WERI-Rb-1 (cell line): ENCODE results near the gene CCDC106.

ENCODE experiments used
- DNase-seq: peaks from one replicate; pipeline ENCODE4 v3.0.0-alpha.2; 2020
- H3K27ac ChIP-seq: fragments of 250-450 bp; sonication (Bioruptor Pico); 2 replicates; pipeline ENCODE4 v1.5.1; 2020; ENCODE audit warnings: mild to moderate bottlenecking, moderate library complexity
- H3K27me3 ChIP-seq: fragments of 250-450 bp; sonication (Bioruptor Pico); 2 replicates; pipeline ENCODE4 v1.5.1; 2021; ENCODE audit warnings: mild to moderate bottlenecking, low read depth, moderate library complexity; ENCODE audit not compliant: insufficient read depth, severe bottlenecking
- H3K36me3 ChIP-seq: fragments of 250-450 bp; sonication (Bioruptor Pico); 2 replicates; pipeline ENCODE4 v1.5.1; 2020; ENCODE audit warnings: mild to moderate bottlenecking, moderate library complexity
- H3K4me3 ChIP-seq: 2 replicates; pipeline ENCODE4 v1.5.1; 2011; ENCODE audit warnings: low read depth, mild to moderate bottlenecking, control low read depth, low read length
- H3K9me3 ChIP-seq: fragments of 250-450 bp; sonication (Bioruptor Pico); 2 replicates; pipeline ENCODE4 v1.5.1; 2021; ENCODE audit warnings: mild to moderate bottlenecking, moderate library complexity; ENCODE audit not compliant: severe bottlenecking
- TF ChIP-seq, protein P1 (sequence below): IDR thresholded peaks from 2 replicates; pipeline ENCODE4 v1.5.1; 2011; ENCODE audit warnings: low read depth, mild to moderate bottlenecking, control low read depth, inconsistent platforms, low read length

Gene CCDC106

DNA sequence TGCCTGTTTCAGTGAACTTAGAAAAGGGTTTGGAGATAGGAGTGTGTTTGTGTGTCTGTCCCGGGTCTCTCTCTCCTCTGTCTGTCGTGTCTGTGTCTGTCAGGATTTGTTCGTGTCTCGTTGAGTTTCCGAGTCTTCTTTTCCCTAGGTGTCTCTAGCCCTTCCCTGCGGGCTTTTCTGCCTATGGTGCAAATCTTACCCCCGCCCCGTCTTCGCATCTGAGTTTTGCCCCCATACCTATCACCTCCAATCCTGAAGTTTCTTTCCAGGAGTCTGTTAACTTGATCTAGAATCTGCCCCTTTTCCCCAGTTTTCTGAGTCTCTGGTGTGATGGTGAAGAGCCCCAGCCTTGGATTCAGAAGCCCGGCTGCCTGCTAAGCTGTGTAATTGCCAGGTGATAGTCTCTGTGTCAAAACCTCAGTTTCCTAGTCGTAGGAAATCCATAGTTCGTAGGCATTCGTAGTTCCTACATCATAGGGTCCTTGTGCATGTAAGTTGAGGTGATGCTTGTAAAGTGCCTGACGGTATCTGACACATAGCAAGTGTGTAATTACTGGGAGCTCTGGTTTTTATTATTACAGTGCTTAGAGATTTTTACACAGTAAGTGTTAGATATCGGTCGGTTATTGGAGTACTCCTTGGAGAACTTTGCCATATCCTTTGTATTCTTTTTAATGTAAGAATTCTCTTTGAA lies 27.8 kb downstream of the CCDC106 start:
- DNase-seq, result no peak
- Histone ChIP-seq H3K36me3 (peaks cover 73% of the 10 kb centered on the region), H3K9me3 (no peaks in the 10 kb centered on the region), H3K27ac (peak overlapping the region; percentile 78), H3K27me3 (no peaks in the 10 kb centered on the region), H3K4me3 (peak overlapping the region; percentile 93)
- TF ChIP-seq, protein P1, sequence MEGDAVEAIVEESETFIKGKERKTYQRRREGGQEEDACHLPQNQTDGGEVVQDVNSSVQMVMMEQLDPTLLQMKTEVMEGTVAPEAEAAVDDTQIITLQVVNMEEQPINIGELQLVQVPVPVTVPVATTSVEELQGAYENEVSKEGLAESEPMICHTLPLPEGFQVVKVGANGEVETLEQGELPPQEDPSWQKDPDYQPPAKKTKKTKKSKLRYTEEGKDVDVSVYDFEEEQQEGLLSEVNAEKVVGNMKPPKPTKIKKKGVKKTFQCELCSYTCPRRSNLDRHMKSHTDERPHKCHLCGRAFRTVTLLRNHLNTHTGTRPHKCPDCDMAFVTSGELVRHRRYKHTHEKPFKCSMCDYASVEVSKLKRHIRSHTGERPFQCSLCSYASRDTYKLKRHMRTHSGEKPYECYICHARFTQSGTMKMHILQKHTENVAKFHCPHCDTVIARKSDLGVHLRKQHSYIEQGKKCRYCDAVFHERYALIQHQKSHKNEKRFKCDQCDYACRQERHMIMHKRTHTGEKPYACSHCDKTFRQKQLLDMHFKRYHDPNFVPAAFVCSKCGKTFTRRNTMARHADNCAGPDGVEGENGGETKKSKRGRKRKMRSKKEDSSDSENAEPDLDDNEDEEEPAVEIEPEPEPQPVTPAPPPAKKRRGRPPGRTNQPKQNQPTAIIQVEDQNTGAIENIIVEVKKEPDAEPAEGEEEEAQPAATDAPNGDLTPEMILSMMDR, result no peak

DNA sequence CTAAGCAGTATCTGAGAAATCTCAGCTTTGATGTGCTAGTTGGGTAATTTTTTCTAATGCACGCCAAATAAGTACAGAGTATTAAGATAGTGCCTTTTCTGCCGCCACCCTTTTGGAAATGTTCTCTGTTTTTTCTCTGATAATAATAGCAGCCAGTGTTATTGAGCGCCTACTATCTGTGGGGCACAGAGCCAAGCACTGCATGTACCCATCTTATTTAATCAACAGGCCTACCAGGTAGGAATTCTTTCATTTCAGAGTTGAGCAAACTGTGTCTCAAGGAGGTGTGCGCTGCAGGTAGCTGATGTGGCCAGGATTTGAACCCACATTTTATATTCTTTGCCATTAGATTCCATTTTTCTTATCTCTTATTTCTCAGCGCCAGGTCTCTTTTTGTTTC lies 28.4 kb downstream of the CCDC106 start:
- no peak for DNase-seq
- no peaks in the 10 kb centered on the region for H3K27me3 ChIP-seq
- TF ChIP-seq, protein P1, result no peak
- no peak overlapping the region for H3K27ac ChIP-seq
- H3K4me3 ChIP-seq, result no peak overlapping the region; the same call in 1 of the 2 replicates
- peaks cover 76% of the 10 kb centered on the region for H3K36me3 ChIP-seq
- H3K9me3 ChIP-seq, result no peaks in the 10 kb centered on the region

GRCh38 chr19:55676889-55677505 lies 29.0 kb downstream of the CCDC106 start:
- Histone ChIP-seq H3K27ac (no peak overlapping the region), H3K36me3 (peaks cover 76% of the 10 kb centered on the region), H3K4me3 (no peak overlapping the region), H3K9me3 (no peaks in the 10 kb centered on the region), H3K27me3 (no peaks in the 10 kb centered on the region)
- DNase-seq, result no peak
- TF ChIP-seq, protein P1, result no peak

- no peak for DNase-seq
- TF ChIP-seq, protein P1, result no peak
- no peaks in the 10 kb centered on the region for H3K27me3 ChIP-seq
- no peak overlapping the region for H3K4me3 ChIP-seq
- peaks cover 77% of the 10 kb centered on the region for H3K36me3 ChIP-seq
- no peaks in the 10 kb centered on the region for H3K9me3 ChIP-seq
- no peak overlapping the region for H3K27ac ChIP-seq
These were observed 29.6 kb downstream of the CCDC106 start for GRCh38 chr19:55677572-55678028.

DNA sequence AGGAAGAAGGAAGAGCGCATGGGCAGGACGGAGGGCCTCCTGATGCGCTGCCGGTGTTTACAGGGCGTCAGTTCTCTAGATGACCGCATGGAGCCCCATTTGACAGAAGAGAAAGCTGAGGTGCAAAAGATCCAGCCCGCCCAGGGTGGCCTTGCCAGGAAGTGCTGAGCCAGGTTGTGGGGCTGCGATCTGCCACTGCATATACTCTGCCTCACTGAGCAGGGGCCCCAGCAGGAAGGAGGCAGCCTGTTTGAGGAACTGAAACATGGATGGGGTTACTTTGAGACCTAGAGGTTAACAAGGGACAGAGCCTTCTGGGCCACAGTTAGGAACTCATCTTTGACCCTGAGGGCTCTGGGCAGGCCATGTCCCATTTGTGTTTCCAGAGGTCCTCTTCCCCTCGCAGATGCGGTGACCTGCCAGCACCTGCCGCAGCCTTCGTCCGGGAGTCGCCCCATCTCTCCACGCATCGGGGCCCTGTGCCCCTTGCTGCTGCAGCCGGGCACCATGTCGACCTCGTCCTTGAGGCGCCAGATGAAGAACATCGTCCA lies 30.2 kb downstream of the CCDC106 start:
- Histone ChIP-seq H3K36me3 (peaks cover 78% of the 10 kb centered on the region), H3K27me3 (no peaks in the 10 kb centered on the region), H3K27ac (no peak overlapping the region), H3K4me3 (no peak overlapping the region), H3K9me3 (no peaks in the 10 kb centered on the region)
- DNase-seq, result no peak
- TF ChIP-seq, protein P1, result no peak
